ENCODE data around the gene CFL1. TPM values are rescaled to one million over a fixed set of nuclear protein-coding genes. Genes with fewer than 3 reads are reported as not detected.

Gene CFL1
- total and polyA plus RNA-seq, 5 donors from 2014 or later, result 737 to 3,209 (median 2,553) TPM

DNA sequence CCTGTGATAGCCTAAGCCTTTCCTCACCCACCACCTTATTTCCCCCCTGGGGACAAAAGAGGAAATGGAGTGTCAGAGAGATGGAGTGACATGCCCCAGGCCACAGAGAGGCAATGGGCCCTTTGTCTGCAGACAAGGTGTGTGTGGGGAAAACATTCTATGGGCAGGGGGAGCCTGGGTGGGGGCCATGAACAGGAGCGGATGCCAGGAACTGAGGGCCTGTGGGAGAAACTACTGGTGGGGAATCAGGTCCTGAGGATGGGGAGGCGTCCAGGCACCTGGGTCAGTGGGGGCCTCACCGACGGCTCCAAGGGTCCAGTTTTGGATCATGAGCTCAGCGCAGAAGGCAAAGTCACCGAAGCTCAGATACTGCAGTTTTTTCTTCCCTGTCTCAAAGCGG lies 27.3 kb upstream of the CFL1 start:
- Mint-ChIP-seq H3K27ac (peak overlapping the region in 2 of 3 donors; percentile 69 to 74), H3K9me3 (no peaks in the 10 kb centered on the region), H3K4me1 (peaks cover 12 to 68% (median 46%) of the 10 kb centered on the region in 4 donors), H3K4me3 (peak overlapping the region in 1 of 4 donors; percentile 16), H3K36me3 (peaks cover 13% of the 10 kb centered on the region), H3K27me3 (peaks cover 4% of the 10 kb centered on the region)
- no peak for DNase-seq
- peaks cover 19% of the 10 kb centered on the region for H3K36me3 ChIP-seq (ENCODE audit: control insufficient read depth, insufficient read depth, low read length)
- H3K4me3 ChIP-seq (ENCODE audit: low read depth, low read length), result no peak overlapping the region
- H3K27me3 ChIP-seq (ENCODE audit: control insufficient read depth, insufficient read depth, low read length), result no peaks in the 10 kb centered on the region
- H3K9me3 ChIP-seq (ENCODE audit: control insufficient read depth in 2 of 2, low read length in 2 of 2), result no peaks in the 10 kb centered on the region
- ATAC-seq (ENCODE audit: low read depth in 2 of 2), result no peak
- no peak overlapping the region for H3K27ac ChIP-seq (ENCODE audit: insufficient read depth, low read length, poor library complexity, severe bottlenecking)
- peaks cover 41% of the 10 kb centered on the region for H3K4me1 ChIP-seq (ENCODE audit: control insufficient read depth, insufficient read depth, low read length, poor library complexity, severe bottlenecking)

DNA sequence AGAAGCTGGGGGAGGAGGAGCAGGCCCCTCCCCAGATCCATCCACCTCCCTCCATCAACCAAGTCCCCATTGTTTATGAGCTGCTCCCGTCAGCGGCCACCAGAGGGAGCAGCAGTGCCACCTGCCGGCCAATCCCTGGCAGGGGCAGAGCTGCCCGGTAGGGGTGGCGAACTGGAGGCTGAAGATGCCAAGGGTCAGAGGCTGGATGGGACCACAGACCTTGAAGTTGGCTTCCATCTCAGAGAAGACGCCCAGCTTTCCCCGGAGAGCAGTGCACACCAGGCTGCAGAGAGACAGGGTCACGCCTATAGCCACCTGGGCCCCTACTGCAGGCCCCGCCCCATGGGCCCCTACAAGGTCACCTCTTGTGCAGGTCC lies 26.7 kb upstream of the CFL1 start:
- peak; percentile 47 to 53 for ATAC-seq (ENCODE audit: low read depth in 2 of 2)
- H3K36me3 ChIP-seq (ENCODE audit: control insufficient read depth, insufficient read depth, low read length), result peaks cover 19% of the 10 kb centered on the region
- H3K4me3 ChIP-seq (ENCODE audit: low read depth, low read length), result no peak overlapping the region
- H3K9me3 ChIP-seq (ENCODE audit: control insufficient read depth in 2 of 2, low read length in 2 of 2), result no peaks in the 10 kb centered on the region
- peak overlapping the region; percentile 56 to 78 (median 69) for H3K27ac Mint-ChIP-seq
- H3K27ac ChIP-seq (ENCODE audit: insufficient read depth, low read length, poor library complexity, severe bottlenecking), result no peak overlapping the region
- peaks cover 40% of the 10 kb centered on the region for H3K4me1 ChIP-seq (ENCODE audit: control insufficient read depth, insufficient read depth, low read length, poor library complexity, severe bottlenecking)
- DNase-seq, result peak; percentile 72 to 83 (median 81)
- no peaks in the 10 kb centered on the region for H3K27me3 Mint-ChIP-seq
- peaks cover 13% of the 10 kb centered on the region for H3K36me3 Mint-ChIP-seq
- H3K27me3 ChIP-seq (ENCODE audit: control insufficient read depth, insufficient read depth, low read length), result no peaks in the 10 kb centered on the region
- peaks cover 7 to 68% (median 42%) of the 10 kb centered on the region in 4 donors for H3K4me1 Mint-ChIP-seq
- H3K9me3 Mint-ChIP-seq, result no peaks in the 10 kb centered on the region
- peak overlapping the region; percentile 48 to 81 (median 68) for H3K4me3 Mint-ChIP-seq

DNA sequence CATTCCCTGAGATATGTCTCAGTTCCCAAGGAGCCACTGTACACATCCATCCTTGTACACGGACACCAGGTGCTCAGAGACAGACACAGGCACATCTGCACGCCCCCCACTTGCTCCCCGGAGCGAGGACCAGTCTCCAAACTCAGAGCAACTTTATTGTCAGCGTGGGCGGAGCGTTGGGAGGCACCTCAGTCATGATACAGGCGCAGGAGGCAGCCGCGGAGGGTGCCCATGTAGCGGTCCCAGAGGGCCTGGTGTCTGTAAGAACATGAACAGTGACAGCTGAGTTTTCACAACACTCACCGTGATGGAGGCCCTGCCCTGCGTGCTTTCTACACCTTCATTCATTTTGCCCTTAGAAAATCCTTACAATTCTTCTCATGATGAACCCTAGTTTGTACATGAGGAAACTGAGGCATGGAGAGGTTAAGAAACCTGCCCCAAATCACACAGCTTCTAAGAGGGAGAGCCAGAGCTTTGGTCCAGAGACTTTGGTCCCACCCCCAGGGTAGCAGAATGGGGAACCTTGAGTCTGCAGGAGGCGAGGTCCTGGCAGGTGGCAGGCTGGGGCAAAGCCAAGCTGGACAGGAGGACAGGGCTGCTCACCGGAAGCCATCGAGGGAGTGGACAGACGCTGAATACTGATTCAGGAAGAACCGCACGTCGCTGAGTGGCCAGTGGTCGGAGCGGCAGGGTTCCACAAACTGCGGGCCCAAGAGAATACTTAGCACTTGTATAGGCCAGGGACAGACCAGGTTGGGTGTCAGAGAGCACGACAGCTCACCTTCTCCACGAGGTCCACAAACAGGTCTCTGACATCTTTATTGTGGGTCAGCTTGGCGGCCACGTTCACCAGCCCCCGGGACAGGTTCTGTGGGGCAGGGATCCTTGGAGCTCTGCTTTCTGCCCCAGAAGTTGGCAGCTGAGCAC lies 26.1 kb upstream of the CFL1 start:
- H3K4me1 Mint-ChIP-seq, result peaks cover under 1 to 68% (median 40%) of the 10 kb centered on the region in 4 donors

DNA sequence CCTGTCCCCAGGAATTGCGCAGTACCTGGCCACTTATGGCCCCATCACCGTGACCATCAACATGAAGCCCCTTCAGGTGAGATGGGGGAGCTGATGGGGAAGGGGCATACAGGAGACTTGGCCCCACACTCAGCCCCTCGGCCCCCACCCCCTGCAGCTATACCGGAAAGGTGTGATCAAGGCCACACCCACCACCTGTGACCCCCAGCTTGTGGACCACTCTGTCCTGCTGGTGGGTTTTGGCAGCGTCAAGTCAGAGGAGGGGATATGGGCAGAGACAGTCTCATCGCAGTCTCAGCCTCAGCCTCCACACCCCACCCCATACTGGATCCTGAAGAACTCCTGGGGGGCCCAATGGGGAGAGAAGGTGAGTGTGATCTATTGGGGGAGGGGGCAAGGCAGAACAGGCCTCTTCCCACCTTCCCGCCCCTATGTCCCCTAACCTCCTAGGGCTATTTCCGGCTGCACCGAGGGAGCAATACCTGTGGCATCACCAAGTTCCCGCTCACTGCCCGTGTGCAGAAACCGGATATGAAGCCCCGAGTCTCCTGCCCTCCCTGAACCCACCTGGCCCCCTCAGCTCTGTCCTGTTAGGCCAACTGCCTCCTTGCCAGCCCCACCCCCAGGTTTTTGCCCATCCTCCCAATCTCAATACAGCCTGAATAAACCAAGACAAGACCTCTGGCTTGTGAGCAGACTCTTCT lies 25.2 kb upstream of the CFL1 start:
- peaks cover 40% of the 10 kb centered on the region for H3K4me1 ChIP-seq (ENCODE audit: control insufficient read depth, insufficient read depth, low read length, poor library complexity, severe bottlenecking)
- H3K4me3 ChIP-seq (ENCODE audit: low read depth, low read length), result no peak overlapping the region
- ATAC-seq (ENCODE audit: low read depth in 2 of 2), result no peak
- H3K9me3 ChIP-seq (ENCODE audit: control insufficient read depth in 2 of 2, low read length in 2 of 2), result no peaks in the 10 kb centered on the region
- H3K36me3 ChIP-seq (ENCODE audit: control insufficient read depth, insufficient read depth, low read length), result peaks cover 19% of the 10 kb centered on the region
- no peaks in the 10 kb centered on the region for H3K27me3 Mint-ChIP-seq
- H3K4me1 Mint-ChIP-seq, result peaks cover 0 to 66% (median 34%) of the 10 kb centered on the region in 4 donors
- no peaks in the 10 kb centered on the region for H3K9me3 Mint-ChIP-seq
- H3K27ac Mint-ChIP-seq, result no peak overlapping the region
- peak overlapping the region in 2 of 4 donors; percentile 54 to 58 for H3K4me3 Mint-ChIP-seq
- peaks cover 13% of the 10 kb centered on the region for H3K36me3 Mint-ChIP-seq
- no peak for DNase-seq
- no peak overlapping the region for H3K27ac ChIP-seq (ENCODE audit: insufficient read depth, low read length, poor library complexity, severe bottlenecking)
- no peaks in the 10 kb centered on the region for H3K27me3 ChIP-seq (ENCODE audit: control insufficient read depth, insufficient read depth, low read length)

More for the DNA sequence above, 26.1 kb upstream of the CFL1 start:
- DNase-seq, result no peak
- no peak overlapping the region for H3K27ac ChIP-seq (ENCODE audit: insufficient read depth, low read length, poor library complexity, severe bottlenecking)
- Mint-ChIP-seq H3K27ac (peak overlapping the region; percentile 56 to 78 (median 69)), H3K4me3 (peak overlapping the region in 3 of 4 donors; percentile 41 to 81 (median 71)), H3K36me3 (peaks cover 13% of the 10 kb centered on the region), H3K27me3 (no peaks in the 10 kb centered on the region), H3K9me3 (no peaks in the 10 kb centered on the region)
- H3K9me3 ChIP-seq (ENCODE audit: control insufficient read depth in 2 of 2, low read length in 2 of 2), result no peaks in the 10 kb centered on the region
- peaks cover 19% of the 10 kb centered on the region for H3K36me3 ChIP-seq (ENCODE audit: control insufficient read depth, insufficient read depth, low read length)
- peaks cover 40% of the 10 kb centered on the region for H3K4me1 ChIP-seq (ENCODE audit: control insufficient read depth, insufficient read depth, low read length, poor library complexity, severe bottlenecking)
- ATAC-seq (ENCODE audit: low read depth in 2 of 2), result no peak
- H3K27me3 ChIP-seq (ENCODE audit: control insufficient read depth, insufficient read depth, low read length), result no peaks in the 10 kb centered on the region
- H3K4me3 ChIP-seq (ENCODE audit: low read depth, low read length), result no peak overlapping the region

DNA sequence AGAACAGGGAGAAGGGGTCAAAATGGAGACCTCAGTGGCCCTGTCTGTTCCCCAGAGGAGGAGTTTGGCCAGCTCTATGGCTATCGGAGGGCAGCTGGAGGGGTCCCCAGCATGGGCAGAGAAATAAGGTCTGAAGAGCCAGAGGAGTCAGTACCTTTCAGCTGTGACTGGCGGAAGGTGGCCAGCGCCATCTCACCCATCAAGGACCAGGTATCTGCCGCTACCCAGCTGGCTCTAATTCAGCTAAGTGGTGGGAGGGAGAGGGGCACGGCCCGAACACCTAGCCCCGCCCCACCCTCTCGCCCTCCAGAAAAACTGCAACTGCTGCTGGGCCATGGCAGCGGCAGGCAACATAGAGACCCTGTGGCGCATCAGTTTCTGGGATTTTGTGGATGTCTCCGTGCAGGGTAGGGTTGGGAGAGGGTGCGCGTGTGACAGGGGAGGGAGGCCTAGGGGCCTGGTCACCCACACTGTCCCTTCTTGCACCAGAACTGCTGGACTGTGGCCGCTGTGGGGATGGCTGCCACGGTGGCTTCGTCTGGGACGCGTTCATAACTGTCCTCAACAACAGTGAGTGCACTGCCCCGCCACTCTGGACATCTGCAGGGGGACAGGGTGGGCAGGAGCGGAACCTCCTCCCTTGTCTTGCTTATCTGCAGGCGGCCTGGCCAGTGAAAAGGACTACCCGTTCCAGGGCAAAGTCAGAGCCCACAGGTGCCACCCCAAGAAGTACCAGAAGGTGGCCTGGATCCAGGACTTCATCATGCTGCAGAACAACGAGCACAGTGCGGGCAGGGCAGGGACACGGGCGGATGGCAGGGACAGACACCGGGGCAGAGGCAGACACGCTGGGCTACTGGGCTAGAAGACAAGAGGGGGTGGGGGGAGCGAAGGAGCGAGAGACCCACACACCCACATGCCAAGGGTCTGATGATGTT lies 24.4 kb upstream of the CFL1 start:
- no peak for ATAC-seq (ENCODE audit: low read depth in 2 of 2)
- no peak for DNase-seq
- Mint-ChIP-seq H3K27me3 (no peaks in the 10 kb centered on the region), H3K9me3 (no peaks in the 10 kb centered on the region), H3K4me1 (peaks cover 0 to 61% (median 30%) of the 10 kb centered on the region in 4 donors), H3K36me3 (peaks cover 13% of the 10 kb centered on the region), H3K4me3 (peak overlapping the region in 1 of 4 donors; percentile 29), H3K27ac (peak overlapping the region in 1 of 3 donors; percentile 38)
- Histone ChIP-seq H3K27ac (ENCODE audit: insufficient read depth, low read length, poor library complexity, severe bottlenecking) (no peak overlapping the region), H3K4me1 (ENCODE audit: control insufficient read depth, insufficient read depth, low read length, poor library complexity, severe bottlenecking) (peaks cover 33% of the 10 kb centered on the region), H3K27me3 (ENCODE audit: control insufficient read depth, insufficient read depth, low read length) (no peaks in the 10 kb centered on the region), H3K4me3 (ENCODE audit: low read depth, low read length) (no peak overlapping the region), H3K9me3 (ENCODE audit: control insufficient read depth in 2 of 2, low read length in 2 of 2) (no peaks in the 10 kb centered on the region), H3K36me3 (ENCODE audit: control insufficient read depth, insufficient read depth, low read length) (peaks cover 19% of the 10 kb centered on the region)

DNA sequence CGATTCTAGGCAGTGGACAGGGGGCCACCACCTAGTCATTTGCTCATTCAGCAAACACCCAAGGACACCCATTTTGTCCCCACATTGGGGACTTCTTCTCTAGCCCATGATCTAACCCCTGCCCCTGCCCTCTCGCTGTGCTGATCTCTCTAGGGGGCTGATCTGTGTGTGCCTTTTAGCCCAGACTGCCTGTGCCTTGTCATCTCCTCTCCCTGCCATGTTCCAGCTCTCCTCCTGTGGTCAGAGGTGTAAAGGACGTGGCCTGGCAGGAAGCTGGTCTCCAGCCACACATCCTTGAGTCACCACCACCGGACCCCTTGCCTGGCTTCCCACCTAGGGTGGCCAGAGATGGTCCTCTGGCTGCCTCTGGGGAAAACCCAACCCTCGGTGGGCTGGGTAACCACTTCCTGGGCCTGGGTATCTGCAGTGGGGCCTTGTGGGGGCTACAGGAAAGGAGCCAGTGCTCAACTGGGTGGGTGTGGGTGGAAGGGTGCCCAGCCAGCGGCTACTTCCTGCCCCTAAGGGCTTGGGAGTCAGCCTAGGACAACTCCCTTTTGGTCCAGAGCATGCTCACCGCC lies 23.0 kb upstream of the CFL1 start:
- Mint-ChIP-seq H3K4me3 (peak overlapping the region in 2 of 4 donors; percentile 41 to 56), H3K9me3 (no peaks in the 10 kb centered on the region), H3K27me3 (no peaks in the 10 kb centered on the region), H3K4me1 (peaks cover 0 to 53% (median 23%) of the 10 kb centered on the region in 4 donors), H3K27ac (peak overlapping the region in 2 of 3 donors; percentile 21 to 69), H3K36me3 (peaks cover 9% of the 10 kb centered on the region)
- H3K4me3 ChIP-seq (ENCODE audit: low read depth, low read length), result no peak overlapping the region
- no peak for DNase-seq
- H3K27me3 ChIP-seq (ENCODE audit: control insufficient read depth, insufficient read depth, low read length), result no peaks in the 10 kb centered on the region
- H3K4me1 ChIP-seq (ENCODE audit: control insufficient read depth, insufficient read depth, low read length, poor library complexity, severe bottlenecking), result peaks cover 33% of the 10 kb centered on the region
- H3K36me3 ChIP-seq (ENCODE audit: control insufficient read depth, insufficient read depth, low read length), result peaks cover 19% of the 10 kb centered on the region
- H3K27ac ChIP-seq (ENCODE audit: insufficient read depth, low read length, poor library complexity, severe bottlenecking), result no peak overlapping the region
- no peaks in the 10 kb centered on the region for H3K9me3 ChIP-seq (ENCODE audit: control insufficient read depth in 2 of 2, low read length in 2 of 2)
- ATAC-seq (ENCODE audit: low read depth in 2 of 2), result no peak

DNA sequence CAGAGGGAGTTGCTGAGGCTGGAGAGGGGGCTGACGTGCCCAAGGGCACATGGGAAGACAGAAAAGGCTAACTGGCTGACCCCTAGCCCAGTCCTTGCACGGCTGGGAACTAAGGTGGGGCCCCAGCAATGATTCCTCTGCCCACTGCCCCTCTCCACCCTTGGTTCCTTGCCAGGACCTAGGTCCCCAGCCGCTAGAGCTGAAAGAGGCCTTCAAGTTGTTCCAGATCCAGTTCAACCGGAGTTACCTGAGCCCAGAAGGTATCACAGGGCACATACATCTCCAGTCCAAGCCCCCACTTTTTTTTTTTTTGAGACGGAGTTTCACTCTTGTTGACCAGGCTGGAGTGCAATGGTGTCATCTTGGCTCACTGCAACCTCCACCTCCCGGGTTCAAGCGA lies 22.0 kb upstream of the CFL1 start:
- H3K36me3 ChIP-seq (ENCODE audit: control insufficient read depth, insufficient read depth, low read length), result peaks cover 14% of the 10 kb centered on the region
- H3K4me3 ChIP-seq (ENCODE audit: low read depth, low read length), result no peak overlapping the region
- H3K4me1 ChIP-seq (ENCODE audit: control insufficient read depth, insufficient read depth, low read length, poor library complexity, severe bottlenecking), result peaks cover 32% of the 10 kb centered on the region
- DNase-seq (no peak), ATAC-seq (ENCODE audit: low read depth in 2 of 2) (no peak)
- no peaks in the 10 kb centered on the region for H3K9me3 Mint-ChIP-seq
- H3K27ac Mint-ChIP-seq, result peak overlapping the region in 2 of 3 donors; percentile 12 to 36
- peaks cover 9% of the 10 kb centered on the region for H3K36me3 Mint-ChIP-seq
- H3K27me3 ChIP-seq (ENCODE audit: control insufficient read depth, insufficient read depth, low read length), result no peaks in the 10 kb centered on the region
- no peak overlapping the region for H3K4me3 Mint-ChIP-seq
- no peaks in the 10 kb centered on the region for H3K9me3 ChIP-seq (ENCODE audit: control insufficient read depth in 2 of 2, low read length in 2 of 2)
- peaks cover 0 to 49% (median 20%) of the 10 kb centered on the region in 4 donors for H3K4me1 Mint-ChIP-seq
- H3K27ac ChIP-seq (ENCODE audit: insufficient read depth, low read length, poor library complexity, severe bottlenecking), result peak overlapping the region; percentile 33
- H3K27me3 Mint-ChIP-seq, result no peaks in the 10 kb centered on the region
